DMS53 (cell line): ENCODE measurements around the gene ZNF337.

Source experiments
- DNase-seq: peaks from one replicate; lab custom pipeline; 2025; lab: John Stamatoyannopoulos, UW

ZNF337 gene

GRCh38 chr20:25626779-25627178 is 69.9 kb downstream of the ZNF337 start:
- no peak for DNase-seq

DNA sequence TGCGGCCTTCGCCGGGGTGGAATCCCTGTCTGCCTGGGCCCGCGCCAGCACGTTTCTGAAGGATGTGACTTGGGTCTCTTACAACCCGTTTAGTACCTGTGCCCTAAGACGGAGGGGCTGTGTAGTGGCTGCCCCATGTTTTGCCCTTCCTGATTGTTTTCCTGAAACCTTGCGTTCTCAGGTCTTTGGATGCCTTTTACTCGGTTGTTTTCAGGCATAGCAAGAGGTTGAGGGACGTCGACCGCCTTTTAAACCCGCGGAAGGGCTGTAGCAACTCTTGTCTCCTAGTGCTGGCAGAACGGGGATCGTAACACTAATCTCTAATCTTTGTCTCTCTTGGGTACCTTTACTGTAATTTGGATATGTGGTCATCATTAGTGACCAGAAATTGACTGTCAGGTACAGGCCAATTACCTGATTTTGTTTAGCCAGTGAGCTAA is 72.1 kb downstream of the ZNF337 start:
- no peak for DNase-seq
